Lung (tissue), 12 donors: ENCODE measurements around the gene FAM171A2. TPM values are rescaled to one million over a fixed set of nuclear protein-coding genes. Genes with fewer than 3 reads are reported as not detected.
A peak's percentile ranks its signal among the peaks of the same experiment; 100 is the strongest.

Experiments used
- ATAC-seq: fragments of 200-7000 bp; cut with Tn5 transposase; one replicate; pipeline ENCODE4 v1.9.1; 2020; ENCODE audit warnings: moderate number of reproducible peaks; ENCODE audit not compliant: insufficient read depth, low FRiP score
- DNase-seq, 3 donors: peaks; one replicate each; pipeline ENCODE4 v3.0.0-alpha.2; 2013 to 2017
- H3K27ac ChIP-seq, 2 donors: one replicate each; pipeline ENCODE4 v1.5.1; 2013; ENCODE audit warnings: mild to moderate bottlenecking in 2 of 2, moderate library complexity in 2 of 2, control low read depth in 1 of 2, inconsistent platforms in 1 of 2, low read depth in 1 of 2, low read length in 1 of 2
- H3K27me3 ChIP-seq, 3 donors: one replicate each; pipeline ENCODE4 v1.5.1; 2013; ENCODE audit warnings: low read length in 2 of 3; ENCODE audit not compliant: control insufficient read depth in 3 of 3, insufficient read depth in 3 of 3
- H3K36me3 ChIP-seq, 4 donors: one replicate each; pipeline ENCODE4 v1.5.1; 2013; ENCODE audit warnings: low read length in 4 of 4, mild to moderate bottlenecking in 1 of 4, moderate library complexity in 1 of 4; ENCODE audit not compliant: control insufficient read depth in 4 of 4, insufficient read depth in 4 of 4
- H3K4me1 ChIP-seq, 5 donors: one replicate each; pipeline ENCODE4 v1.5.1; 2013; ENCODE audit warnings: low read length in 5 of 5, mild to moderate bottlenecking in 2 of 5, moderate library complexity in 1 of 5; ENCODE audit not compliant: control insufficient read depth in 5 of 5, insufficient read depth in 5 of 5
- H3K4me3 ChIP-seq: one replicate; pipeline ENCODE4 v1.5.1; 2013; ENCODE audit warnings: mild to moderate bottlenecking, control low read depth, moderate library complexity
- H3K9ac ChIP-seq, 2 donors: one replicate each; pipeline ENCODE4 v1.5.1; 2013; ENCODE audit warnings: low read length in 2 of 2, control low read depth in 1 of 2; ENCODE audit not compliant: insufficient read depth in 1 of 2
- H3K9me3 ChIP-seq, 4 donors: one replicate each; pipeline ENCODE4 v1.5.1; 2013; ENCODE audit warnings: low read length in 3 of 4, mild to moderate bottlenecking in 1 of 4, moderate library complexity in 1 of 4; ENCODE audit not compliant: control insufficient read depth in 4 of 4, insufficient read depth in 3 of 4
- WGBS, 2 donors: extraction: QIAGEN DNeasy Blood & Tissue Kit; methylation state at CpG; one replicate each; pipeline ENCODE4 v1.1.7; 2013; 5-methylcytosine and 5-hydroxymethylcytosine counted together
- polyA plus RNA-seq, 2 donors: library from polyadenylated mRNA; stranded (reverse); fragments of 200-250 nt; gene quantifications; one replicate each; pipeline ENCODE4 v1.2.1, GENCODE V29; 2013
- total RNA-seq, 2 donors: library from RNA; depleted of rRNA in 1 of 2; stranded (reverse); fragments of >200 nt in 1 of 2; gene quantifications; one replicate each; pipeline ENCODE4 v1.2.1, GENCODE V29; 2014 to 2021
- TF ChIP-seq, protein P1 (sequence below): IDR thresholded peaks from 2 replicates; pipeline ENCODE4 v1.5.1; 2012; ENCODE audit warnings: mild to moderate bottlenecking; ENCODE audit errors: control extremely low read depth, extremely low read depth
- donor health status: control.
- donor health status: control.
- donor health status: Bipolar disorder and iron deficiency.
- donor health status: healthy.
- donor health status: DM: yes; HTN: yes; CAD: no.

Gene FAM171A2
- total and polyA plus RNA-seq, 4 donors, result 0.47 to 8.0 (median 0.80) TPM

DNA sequence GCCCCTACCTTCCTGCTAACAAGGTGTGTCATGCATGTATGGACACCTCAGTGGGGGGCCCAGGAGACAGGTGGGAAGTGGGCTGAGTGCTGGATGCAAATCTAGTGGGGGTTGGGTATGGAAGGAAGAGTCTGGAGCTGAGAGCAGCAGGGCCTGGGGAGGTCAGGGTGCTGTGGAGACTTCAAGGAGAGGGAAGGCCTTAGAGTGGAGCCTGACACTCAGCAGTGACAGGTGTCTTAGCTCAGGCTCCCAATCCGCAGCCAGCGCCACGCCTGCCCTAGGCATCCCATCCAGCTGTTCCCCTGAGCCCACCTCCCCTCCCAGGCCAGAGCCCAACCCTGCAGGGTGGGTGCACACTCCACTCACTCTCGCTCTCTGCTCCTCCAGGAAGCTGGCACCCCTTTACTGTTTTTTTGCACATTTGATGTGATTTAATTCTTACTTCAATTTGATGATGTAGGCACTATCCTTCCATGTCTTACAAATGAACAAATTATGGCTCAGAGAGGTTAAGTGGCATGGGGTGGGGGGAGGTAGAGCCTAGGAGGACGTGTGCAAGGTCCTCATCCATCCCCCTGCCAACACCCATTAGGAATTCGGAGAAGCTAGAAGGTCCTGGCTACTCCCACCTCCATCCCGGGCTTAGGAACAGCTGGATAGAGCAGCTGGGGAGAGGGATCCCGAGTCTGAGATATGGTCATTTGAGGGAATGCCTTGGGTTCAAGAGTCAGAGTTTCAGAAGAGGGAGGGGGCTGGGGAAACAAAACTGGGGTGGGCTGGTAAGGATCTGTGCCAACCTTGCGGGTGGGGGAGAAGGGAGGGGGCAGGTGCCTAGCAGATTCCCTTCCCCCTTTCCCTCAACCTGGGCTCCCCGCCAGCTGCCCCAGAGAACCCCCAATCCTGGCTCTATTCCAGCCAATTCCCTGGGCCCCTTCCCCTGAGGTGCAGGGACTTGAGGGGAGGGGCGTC is 2.1 kb downstream of the FAM171A2 start:
- Histone ChIP-seq H3K36me3 (peaks cover 0 to 3% (median 0%) of the 10 kb centered on the region in 4 donors), H3K9me3 (no peaks in the 10 kb centered on the region), H3K9ac (peak overlapping the region in 1 of 2 donors; percentile 9), H3K4me3 (no peak overlapping the region), H3K27ac (no peak overlapping the region), H3K4me1 (peaks cover 0 to 30% (median 9%) of the 10 kb centered on the region in 5 donors), H3K27me3 (peaks cover 0 to 3% (median 0%) of the 10 kb centered on the region in 3 donors)
- peak; percentile 57 to 70 (median 70) for DNase-seq
- TF ChIP-seq, protein P1, sequence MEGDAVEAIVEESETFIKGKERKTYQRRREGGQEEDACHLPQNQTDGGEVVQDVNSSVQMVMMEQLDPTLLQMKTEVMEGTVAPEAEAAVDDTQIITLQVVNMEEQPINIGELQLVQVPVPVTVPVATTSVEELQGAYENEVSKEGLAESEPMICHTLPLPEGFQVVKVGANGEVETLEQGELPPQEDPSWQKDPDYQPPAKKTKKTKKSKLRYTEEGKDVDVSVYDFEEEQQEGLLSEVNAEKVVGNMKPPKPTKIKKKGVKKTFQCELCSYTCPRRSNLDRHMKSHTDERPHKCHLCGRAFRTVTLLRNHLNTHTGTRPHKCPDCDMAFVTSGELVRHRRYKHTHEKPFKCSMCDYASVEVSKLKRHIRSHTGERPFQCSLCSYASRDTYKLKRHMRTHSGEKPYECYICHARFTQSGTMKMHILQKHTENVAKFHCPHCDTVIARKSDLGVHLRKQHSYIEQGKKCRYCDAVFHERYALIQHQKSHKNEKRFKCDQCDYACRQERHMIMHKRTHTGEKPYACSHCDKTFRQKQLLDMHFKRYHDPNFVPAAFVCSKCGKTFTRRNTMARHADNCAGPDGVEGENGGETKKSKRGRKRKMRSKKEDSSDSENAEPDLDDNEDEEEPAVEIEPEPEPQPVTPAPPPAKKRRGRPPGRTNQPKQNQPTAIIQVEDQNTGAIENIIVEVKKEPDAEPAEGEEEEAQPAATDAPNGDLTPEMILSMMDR, result no peak
- no peak for ATAC-seq
- WGBS, 2 donors, result 48 to 58% methylated on average over 10 to 11 of the region's 11 CpGs

- no peak overlapping the region for H3K27ac ChIP-seq
- H3K4me1 ChIP-seq, result peaks cover 0 to 30% (median 9%) of the 10 kb centered on the region in 5 donors
- WGBS, 2 donors, result 67 to 81% methylated on average over 5 of the region's 5 CpGs
- TF ChIP-seq, protein P1, result no peak
- ATAC-seq (no peak), DNase-seq (peak; percentile 79 to 82 (median 80))
- H3K4me3 ChIP-seq, result no peak overlapping the region
- H3K9me3 ChIP-seq, result no peaks in the 10 kb centered on the region
- H3K9ac ChIP-seq, result peak overlapping the region in 1 of 2 donors; percentile 9
- no peaks in the 10 kb centered on the region for H3K27me3 ChIP-seq
- H3K36me3 ChIP-seq, result peaks cover 0 to 3% (median 0%) of the 10 kb centered on the region in 4 donors
Measured at GRCh38 chr17:44360826-44361225, 2.8 kb downstream of the FAM171A2 start.

DNA sequence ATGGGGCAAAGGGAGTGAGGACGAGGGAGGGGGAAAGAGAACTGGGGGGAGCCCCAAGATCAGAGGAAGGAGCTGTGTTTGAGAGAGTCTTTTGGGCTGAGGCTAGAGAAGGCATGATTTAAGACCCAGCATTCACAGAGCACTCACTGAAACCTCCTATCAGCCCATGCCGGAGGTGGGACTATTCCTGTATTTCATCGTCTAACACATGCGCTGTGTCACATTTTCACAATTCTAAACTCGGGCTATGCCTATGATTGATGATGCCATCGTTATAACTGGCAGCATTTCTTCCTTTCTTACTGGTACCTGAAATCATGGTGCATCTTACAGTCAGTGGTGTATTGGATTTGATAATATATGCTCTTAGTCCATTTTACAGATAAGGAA is 3.5 kb downstream of the FAM171A2 start:
- TF ChIP-seq, protein P1, result no peak
- Histone ChIP-seq H3K27ac (no peak overlapping the region), H3K4me1 (peaks cover 0 to 30% (median 9%) of the 10 kb centered on the region in 5 donors), H3K9ac (no peak overlapping the region), H3K36me3 (peaks cover 0 to 3% (median 0%) of the 10 kb centered on the region in 4 donors), H3K4me3 (no peak overlapping the region), H3K27me3 (no peaks in the 10 kb centered on the region), H3K9me3 (no peaks in the 10 kb centered on the region)
- DNase-seq (no peak), ATAC-seq (no peak)
- 57 to 60% methylated on average over 6 of the region's 6 CpGs for WGBS, 2 donors
